Smooth muscle cell (in vitro differentiated cells): ENCODE results near the gene STRN4. TPM values are rescaled to one million over a fixed set of nuclear protein-coding genes. Genes with fewer than 3 reads are reported as not detected.
"Not testable (repeated sequence)": the region's sequence is repeated elsewhere in the genome, so short reads cannot be mapped to it uniquely, and the experiment has no call there.

Experiments
- DNase-seq: peaks from one replicate; lab custom pipeline; 2025; ENCODE audit not compliant: unreplicated experiment; lab: John Stamatoyannopoulos, UW
- H2AFZ ChIP-seq: fragments of 200-600 bp; sonication (generic); 2 replicates; pipeline ENCODE4 v1.6.0; 2016; ENCODE audit warnings: antibody characterized with exemption, low read depth, mild to moderate bottlenecking
- H3F3A ChIP-seq: fragments of 200-600 bp; sonication (generic); 2 replicates; pipeline ENCODE4 v1.6.0; 2017; ENCODE audit warnings: antibody characterized with exemption, low read depth
- H3K27ac ChIP-seq: fragments of 200-600 bp; sonication (generic); 2 replicates; pipeline ENCODE4 v1.5.1; 2016; ENCODE audit warnings: low read depth, mild to moderate bottlenecking
- H3K27me3 ChIP-seq: fragments of 200-600 bp; sonication (generic); 2 replicates; pipeline ENCODE4 v1.6.1; 2016; ENCODE audit warnings: low read depth, mild to moderate bottlenecking
- H3K36me3 ChIP-seq: fragments of 200-600 bp; sonication (generic); 2 replicates; pipeline ENCODE4 v1.5.1; 2016; ENCODE audit warnings: low read depth
- H3K4me1 ChIP-seq: fragments of 200-600 bp; sonication (generic); 2 replicates; pipeline ENCODE4 v1.5.1; 2016; ENCODE audit warnings: low read depth
- H3K4me2 ChIP-seq: fragments of 200-600 bp; sonication (generic); 2 replicates; pipeline ENCODE4 v1.6.0; 2016; ENCODE audit warnings: mild to moderate bottlenecking
- H3K4me3 ChIP-seq: fragments of 200-600 bp; sonication (generic); 2 replicates; pipeline ENCODE4 v1.5.1; 2016; ENCODE audit warnings: mild to moderate bottlenecking
- H3K79me2 ChIP-seq: fragments of 200-600 bp; sonication (generic); 2 replicates; pipeline ENCODE4 v1.6.0; 2016; ENCODE audit warnings: low read depth, mild to moderate bottlenecking
- H3K9ac ChIP-seq: fragments of 200-600 bp; sonication (generic); 2 replicates; pipeline ENCODE4 v1.6.0; 2016; ENCODE audit warnings: low read depth
- H3K9me3 ChIP-seq: fragments of 200-600 bp; sonication (generic); replicated peaks from 2 replicates; pipeline ENCODE4 v1.5.1; 2016; ENCODE audit warnings: low read depth
- H4K20me1 ChIP-seq: fragments of 200-600 bp; sonication (generic); 2 replicates; pipeline ENCODE4 v1.6.0; 2016; ENCODE audit warnings: low read depth
- WGBS: methylation state at CpG from one replicate; pipeline ENCODE4 v1.1.7; 2016; ENCODE audit warnings: low lambda C conversion rate; 5-methylcytosine and 5-hydroxymethylcytosine counted together
- polyA plus RNA-seq: library from polyadenylated mRNA; unstranded; fragments of >200 nt; fragmentation: Nextera tagmentation; extraction: Ambion mirVana; gene quantifications from 2 replicates; pipeline ENCODE4 v1.2.1, GENCODE V29; 2016
- total RNA-seq: library from RNA; depleted of rRNA; stranded (reverse); fragments of >200 nt; gene quantifications from 2 replicates; pipeline ENCODE4 v1.2.3, GENCODE V29; 2014
- TF ChIP-seq, protein P1 (sequence below): fragments of 200-600 bp; sonication (generic); IDR thresholded peaks from 2 replicates; pipeline ENCODE4 v1.5.1; 2017; ENCODE audit warnings: borderline replicate concordance, mild to moderate bottlenecking, antibody characterized with exemption; ENCODE audit not compliant: insufficient read depth, poor library complexity, severe bottlenecking

STRN4 gene
- total and polyA plus RNA-seq, 2 experiments from 2014 or later: 47.1 to 69.1 TPM

DNA sequence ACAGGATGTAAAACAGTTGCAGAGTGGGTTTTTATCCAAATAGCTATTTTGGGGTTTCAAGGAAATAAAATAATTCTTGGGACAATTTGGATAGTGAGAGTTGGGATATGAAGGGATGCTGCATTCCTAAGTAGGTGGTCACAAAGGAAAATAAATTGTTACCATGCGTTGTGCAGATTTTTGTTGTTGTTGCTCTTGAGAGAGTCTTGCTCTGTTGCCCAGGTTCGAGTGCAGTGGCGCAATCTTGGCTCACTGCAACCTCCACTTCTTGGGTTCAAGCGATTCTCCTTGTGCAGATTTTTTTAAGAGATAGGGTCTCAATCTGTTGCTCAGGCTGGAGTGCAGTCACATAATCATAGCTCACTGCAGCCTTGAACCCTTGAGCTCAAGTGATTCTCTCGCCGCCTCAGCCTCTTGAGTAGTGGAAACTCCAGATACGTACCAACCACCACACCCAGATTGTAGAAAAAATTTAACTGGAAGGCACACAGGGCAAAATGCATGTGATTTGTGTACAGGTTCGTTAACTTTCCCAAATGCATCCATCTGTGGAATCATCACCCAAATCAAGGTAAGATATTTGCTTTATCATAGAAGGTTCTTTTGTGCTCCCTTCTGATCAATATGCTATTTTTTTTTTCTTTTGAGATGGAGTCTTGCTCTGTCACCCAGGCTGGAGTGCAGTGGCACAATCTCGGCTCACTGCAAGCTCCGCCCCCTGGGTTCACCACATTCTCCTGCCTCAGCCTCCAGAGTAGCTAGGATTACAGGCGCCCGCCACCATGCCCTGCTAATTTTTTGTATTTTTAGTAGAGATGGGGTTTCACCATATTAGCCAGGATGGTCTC, 26.1 kb upstream of the STRN4 start:
- H3K36me3 ChIP-seq: no peaks in the 10 kb centered on the region
- 88% methylated on average over 11 of the region's 12 CpGs for WGBS
- no peak overlapping the region for H2AFZ ChIP-seq
- H3F3A ChIP-seq: peaks cover 5% of the 10 kb centered on the region
- DNase-seq: no peak
- H3K4me1 ChIP-seq: no peaks in the 10 kb centered on the region
- H3K27me3 ChIP-seq: no peaks in the 10 kb centered on the region
- no peak overlapping the region for H3K9ac ChIP-seq
- TF ChIP-seq, protein P1, sequence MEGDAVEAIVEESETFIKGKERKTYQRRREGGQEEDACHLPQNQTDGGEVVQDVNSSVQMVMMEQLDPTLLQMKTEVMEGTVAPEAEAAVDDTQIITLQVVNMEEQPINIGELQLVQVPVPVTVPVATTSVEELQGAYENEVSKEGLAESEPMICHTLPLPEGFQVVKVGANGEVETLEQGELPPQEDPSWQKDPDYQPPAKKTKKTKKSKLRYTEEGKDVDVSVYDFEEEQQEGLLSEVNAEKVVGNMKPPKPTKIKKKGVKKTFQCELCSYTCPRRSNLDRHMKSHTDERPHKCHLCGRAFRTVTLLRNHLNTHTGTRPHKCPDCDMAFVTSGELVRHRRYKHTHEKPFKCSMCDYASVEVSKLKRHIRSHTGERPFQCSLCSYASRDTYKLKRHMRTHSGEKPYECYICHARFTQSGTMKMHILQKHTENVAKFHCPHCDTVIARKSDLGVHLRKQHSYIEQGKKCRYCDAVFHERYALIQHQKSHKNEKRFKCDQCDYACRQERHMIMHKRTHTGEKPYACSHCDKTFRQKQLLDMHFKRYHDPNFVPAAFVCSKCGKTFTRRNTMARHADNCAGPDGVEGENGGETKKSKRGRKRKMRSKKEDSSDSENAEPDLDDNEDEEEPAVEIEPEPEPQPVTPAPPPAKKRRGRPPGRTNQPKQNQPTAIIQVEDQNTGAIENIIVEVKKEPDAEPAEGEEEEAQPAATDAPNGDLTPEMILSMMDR: no peak
- H3K27ac ChIP-seq: no peak overlapping the region
- H3K4me3 ChIP-seq: no peak overlapping the region
- H3K9me3 ChIP-seq: no peaks in the 10 kb centered on the region
- no peaks in the 10 kb centered on the region for H3K79me2 ChIP-seq
- no peak overlapping the region for H3K4me2 ChIP-seq
- H4K20me1 ChIP-seq: peaks cover 28% of the 10 kb centered on the region

DNA sequence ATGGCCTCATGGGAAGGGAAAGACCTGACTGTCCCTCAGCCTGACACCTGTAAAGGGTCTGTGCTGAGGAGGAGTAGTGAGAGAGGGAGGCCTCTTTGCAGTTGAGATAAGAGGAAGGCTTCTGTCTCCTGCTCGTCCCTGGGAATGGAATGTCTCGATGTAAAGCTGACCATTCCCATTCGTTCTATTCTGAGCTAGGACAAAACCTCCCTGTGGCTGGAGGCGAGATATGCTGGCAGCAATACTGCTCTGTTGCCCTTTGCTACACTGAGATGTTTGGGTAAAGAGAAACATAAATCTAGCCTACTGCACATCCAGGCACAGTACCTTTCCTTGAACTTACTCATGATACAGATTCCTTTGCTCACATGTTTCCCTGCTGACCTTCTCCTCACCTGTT, 22.5 kb upstream of the STRN4 start:
- not testable (repeated sequence) for H3K79me2 ChIP-seq, H2AFZ ChIP-seq, H4K20me1 ChIP-seq, H3K9me3 ChIP-seq, H3K27me3 ChIP-seq, H3K4me2 ChIP-seq, H3K27ac ChIP-seq, H3F3A ChIP-seq, H3K9ac ChIP-seq, DNase-seq, H3K36me3 ChIP-seq, H3K4me1 ChIP-seq, H3K4me3 ChIP-seq
- WGBS: 43% methylated on average over 4 of the region's 4 CpGs

GRCh38 chr19:46766569-46767317, 20.5 kb upstream of the STRN4 start:
- no peaks in the 10 kb centered on the region for H3K9me3 ChIP-seq
- H4K20me1 ChIP-seq: no peaks in the 10 kb centered on the region
- no peak overlapping the region for H3K4me2 ChIP-seq
- H3K4me3 ChIP-seq: no peak overlapping the region
- WGBS: 67% methylated on average over 18 of the region's 18 CpGs
- no peaks in the 10 kb centered on the region for H3F3A ChIP-seq
- no peaks in the 10 kb centered on the region for H3K27me3 ChIP-seq
- H2AFZ ChIP-seq: no peak overlapping the region
- H3K79me2 ChIP-seq: no peaks in the 10 kb centered on the region
- no peaks in the 10 kb centered on the region for H3K4me1 ChIP-seq
- H3K27ac ChIP-seq: no peak overlapping the region
- no peak overlapping the region for H3K9ac ChIP-seq
- TF ChIP-seq, protein P1: peak; percentile 65
- DNase-seq: no peak
- H3K36me3 ChIP-seq: no peaks in the 10 kb centered on the region

DNA sequence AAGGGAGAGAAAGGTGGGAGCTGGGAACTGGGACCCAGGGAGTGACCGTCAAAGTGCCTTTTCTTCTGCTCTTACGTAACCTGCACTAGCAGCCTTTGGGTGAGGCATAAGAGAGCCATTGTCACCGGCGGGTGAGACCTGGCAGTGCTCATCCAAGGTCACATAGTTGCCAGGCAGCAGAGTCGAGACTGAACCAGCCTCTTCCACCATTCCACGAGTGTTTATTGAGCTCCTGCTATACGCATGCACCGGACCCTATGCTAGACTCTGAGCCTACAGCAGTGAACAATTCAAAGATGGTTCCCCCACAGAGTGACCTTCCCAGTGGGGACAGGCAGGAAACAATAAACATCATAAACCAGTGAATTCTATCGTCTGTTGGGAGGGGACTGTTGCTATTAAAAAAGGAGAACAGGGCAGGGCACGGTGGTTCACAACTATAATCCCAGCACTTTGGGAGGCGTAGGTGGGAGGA, 18.6 kb upstream of the STRN4 start:
- no peak overlapping the region for H3K9ac ChIP-seq
- peaks cover 4% of the 10 kb centered on the region for H4K20me1 ChIP-seq
- H3K4me1 ChIP-seq: no peaks in the 10 kb centered on the region
- no peaks in the 10 kb centered on the region for H3K9me3 ChIP-seq
- H3K4me3 ChIP-seq: no peak overlapping the region
- H3K4me2 ChIP-seq: no peak overlapping the region
- no peak overlapping the region for H3K27ac ChIP-seq
- TF ChIP-seq, protein P1: no peak
- no peak for DNase-seq
- no peaks in the 10 kb centered on the region for H3K79me2 ChIP-seq
- H2AFZ ChIP-seq: no peak overlapping the region
- H3K27me3 ChIP-seq: no peaks in the 10 kb centered on the region
- peaks cover 5% of the 10 kb centered on the region for H3F3A ChIP-seq
- WGBS: 90% methylated on average over 11 of the region's 11 CpGs
- no peaks in the 10 kb centered on the region for H3K36me3 ChIP-seq
